Stimulated activated memory B cell treated with anti-CD40 and anti-IgM and Interleukin-4, amounts not matched to agents 10 μg/mL and 1 μg/mL and 100 μg/mL, for 72 hours (primary cell): Measurements from ENCODE around the gene CYB561D1.

Experiments used
- ATAC-seq: fragments of 150-1000 bp; cut with Tn5 transposase; 2 replicates; pipeline ENCODE4 v1.10.0; 2021
- H3K27ac Mint-ChIP-seq: one replicate; pipeline ENCODE4 v1.8.0; 2022; ENCODE audit warnings: mild to moderate bottlenecking, mixed read lengths
- H3K27me3 Mint-ChIP-seq: one replicate; pipeline ENCODE4 v1.8.0; 2022; ENCODE audit warnings: mixed read lengths
- H3K36me3 Mint-ChIP-seq: one replicate; pipeline ENCODE4 v1.8.0; 2022; ENCODE audit warnings: mixed read lengths
- H3K4me1 Mint-ChIP-seq: one replicate; pipeline ENCODE4 v1.8.0; 2022; ENCODE audit warnings: mixed read lengths
- H3K4me3 Mint-ChIP-seq: one replicate; pipeline ENCODE4 v1.8.0; 2022; ENCODE audit warnings: mild to moderate bottlenecking, moderate library complexity, mixed read lengths
- H3K9me3 Mint-ChIP-seq: one replicate; pipeline ENCODE4 v1.8.0; 2022; ENCODE audit warnings: mixed read lengths

Gene CYB561D1

GRCh38 chr1:109503935-109504334 is 10.0 kb downstream of the CYB561D1 start:
- H3K4me3 Mint-ChIP-seq = no peak overlapping the region
- H3K27ac Mint-ChIP-seq = no peak overlapping the region

GRCh38 chr1:109504974-109505373 is 11.1 kb downstream of the CYB561D1 start:
- no peak for ATAC-seq
- Mint-ChIP-seq H3K4me1 (peaks cover 25% of the 10 kb centered on the region), H3K4me3 (no peak overlapping the region), H3K9me3 (no peaks in the 10 kb centered on the region), H3K27ac (no peak overlapping the region), H3K27me3 (peaks cover under 1% of the 10 kb centered on the region), H3K36me3 (peaks cover 2% of the 10 kb centered on the region)

More at GRCh38 chr1:109503935-109504334, 10.0 kb downstream of the CYB561D1 start:
- no peak for ATAC-seq
- Mint-ChIP-seq H3K27me3 (no peaks in the 10 kb centered on the region), H3K4me1 (peaks cover 27% of the 10 kb centered on the region), H3K36me3 (peaks cover 8% of the 10 kb centered on the region), H3K9me3 (no peaks in the 10 kb centered on the region)

GRCh38 chr1:109508001-109508872 is 14.3 kb downstream of the CYB561D1 start:
- peak overlapping the region; percentile 70 for H3K27ac Mint-ChIP-seq
- ATAC-seq = no peak
- H3K9me3 Mint-ChIP-seq = no peaks in the 10 kb centered on the region
- peaks cover 26% of the 10 kb centered on the region for H3K27me3 Mint-ChIP-seq
- peaks cover 22% of the 10 kb centered on the region for H3K4me1 Mint-ChIP-seq
- no peaks in the 10 kb centered on the region for H3K36me3 Mint-ChIP-seq
- peak overlapping the region; percentile 89 for H3K4me3 Mint-ChIP-seq

GRCh38 chr1:109508873-109509175 is 14.9 kb downstream of the CYB561D1 start:
- no peaks in the 10 kb centered on the region for H3K36me3 Mint-ChIP-seq
- no peaks in the 10 kb centered on the region for H3K9me3 Mint-ChIP-seq
- peak overlapping the region; percentile 89 for H3K4me3 Mint-ChIP-seq
- H3K27me3 Mint-ChIP-seq = peaks cover 26% of the 10 kb centered on the region
- peaks cover 22% of the 10 kb centered on the region for H3K4me1 Mint-ChIP-seq
- ATAC-seq = no peak
- peak overlapping the region; percentile 70 for H3K27ac Mint-ChIP-seq

GRCh38 chr1:109509176-109510134 is 15.6 kb downstream of the CYB561D1 start, which contains the start of gene AMIGO1:
Gene AMIGO1, minus strand, starts transcription at chr1:109509727. Its CDS starts 815 bp downstream, at chr1:109508912.
- H3K4me3 Mint-ChIP-seq = peak within 1 kb of the TSS; percentile 89
- peak within 1 kb of the TSS; percentile 70 for H3K27ac Mint-ChIP-seq
- H3K9me3 Mint-ChIP-seq = no peaks in the 10 kb centered on the region
- H3K27me3 Mint-ChIP-seq = peaks cover 26% of the 10 kb centered on the region
- peak; percentile 72 for ATAC-seq
- H3K36me3 Mint-ChIP-seq = no peaks in the 10 kb centered on the region
- H3K4me1 Mint-ChIP-seq = peaks cover 22% of the 10 kb centered on the region

GRCh38 chr1:109513110-109513710 is 19.3 kb downstream of the CYB561D1 start:
- Mint-ChIP-seq H3K27me3 (peaks cover 26% of the 10 kb centered on the region), H3K27ac (no peak overlapping the region), H3K4me1 (peaks cover 20% of the 10 kb centered on the region), H3K4me3 (no peak overlapping the region), H3K9me3 (no peaks in the 10 kb centered on the region), H3K36me3 (no peaks in the 10 kb centered on the region)
- no peak for ATAC-seq

GRCh38 chr1:109514846-109515245 is 21.0 kb downstream of the CYB561D1 start:
- Mint-ChIP-seq H3K27ac (no peak overlapping the region), H3K9me3 (no peaks in the 10 kb centered on the region), H3K27me3 (peaks cover 26% of the 10 kb centered on the region), H3K4me3 (no peak overlapping the region), H3K36me3 (no peaks in the 10 kb centered on the region), H3K4me1 (peaks cover 7% of the 10 kb centered on the region)
- no peak for ATAC-seq

GRCh38 chr1:109516872-109517271 is 23.0 kb downstream of the CYB561D1 start:
- H3K4me3 Mint-ChIP-seq = no peak overlapping the region
- no peak overlapping the region for H3K27ac Mint-ChIP-seq
- H3K9me3 Mint-ChIP-seq = no peaks in the 10 kb centered on the region
- H3K27me3 Mint-ChIP-seq = peaks cover 8% of the 10 kb centered on the region
- no peaks in the 10 kb centered on the region for H3K4me1 Mint-ChIP-seq
- H3K36me3 Mint-ChIP-seq = no peaks in the 10 kb centered on the region
- ATAC-seq = no peak

- no peak overlapping the region for H3K4me3 Mint-ChIP-seq
- no peaks in the 10 kb centered on the region for H3K36me3 Mint-ChIP-seq
- no peak overlapping the region for H3K27ac Mint-ChIP-seq
- no peaks in the 10 kb centered on the region for H3K9me3 Mint-ChIP-seq
- no peaks in the 10 kb centered on the region for H3K4me1 Mint-ChIP-seq
- H3K27me3 Mint-ChIP-seq = peaks cover 8% of the 10 kb centered on the region
- ATAC-seq = no peak
These were observed 23.4 kb downstream of the CYB561D1 start for GRCh38 chr1:109517337-109517736.

GRCh38 chr1:109521002-109521951 is 27.4 kb downstream of the CYB561D1 start:
- H3K27ac Mint-ChIP-seq = no peak overlapping the region
- ATAC-seq = no peak
- no peaks in the 10 kb centered on the region for H3K9me3 Mint-ChIP-seq
- H3K4me1 Mint-ChIP-seq = no peaks in the 10 kb centered on the region
- H3K4me3 Mint-ChIP-seq = no peak overlapping the region
- peaks cover 13% of the 10 kb centered on the region for H3K27me3 Mint-ChIP-seq
- no peaks in the 10 kb centered on the region for H3K36me3 Mint-ChIP-seq

GRCh38 chr1:109522026-109522425 is 28.1 kb downstream of the CYB561D1 start:
- H3K27me3 Mint-ChIP-seq = peaks cover 13% of the 10 kb centered on the region
- H3K4me1 Mint-ChIP-seq = peaks cover 2% of the 10 kb centered on the region
- H3K9me3 Mint-ChIP-seq = no peaks in the 10 kb centered on the region
- no peak overlapping the region for H3K4me3 Mint-ChIP-seq
- no peaks in the 10 kb centered on the region for H3K36me3 Mint-ChIP-seq
- no peak overlapping the region for H3K27ac Mint-ChIP-seq
- no peak for ATAC-seq

GRCh38 chr1:109523706-109524105 is 29.8 kb downstream of the CYB561D1 start:
- Mint-ChIP-seq H3K27ac (no peak overlapping the region), H3K4me1 (peaks cover 12% of the 10 kb centered on the region), H3K36me3 (no peaks in the 10 kb centered on the region), H3K27me3 (peaks cover 13% of the 10 kb centered on the region), H3K9me3 (no peaks in the 10 kb centered on the region), H3K4me3 (no peak overlapping the region)
- ATAC-seq = no peak

- Mint-ChIP-seq H3K27ac (peak overlapping the region; percentile 74), H3K4me3 (peak overlapping the region; percentile 66), H3K27me3 (peaks cover 7% of the 10 kb centered on the region), H3K9me3 (no peaks in the 10 kb centered on the region), H3K36me3 (no peaks in the 10 kb centered on the region), H3K4me1 (peaks cover 14% of the 10 kb centered on the region)
- peak; percentile 87 for ATAC-seq
These were observed 33.4 kb downstream of the CYB561D1 start for GRCh38 chr1:109527098-109527811.
